Lung (tissue), 12 donors: ENCODE data around the gene GGA3. TPM values are rescaled to one million over a fixed set of nuclear protein-coding genes. Genes with fewer than 3 reads are reported as not detected.

Source experiments
- ATAC-seq: fragments of 200-7000 bp; cut with Tn5 transposase; one replicate; pipeline ENCODE4 v1.9.1; 2020; ENCODE audit warnings: moderate number of reproducible peaks; ENCODE audit not compliant: insufficient read depth, low FRiP score
- DNase-seq, 3 donors: peaks; one replicate each; pipeline ENCODE4 v3.0.0-alpha.2; 2013 to 2017
- H3K27ac ChIP-seq, 2 donors: one replicate each; pipeline ENCODE4 v1.5.1; 2013; ENCODE audit warnings: mild to moderate bottlenecking in 2 of 2, moderate library complexity in 2 of 2, control low read depth in 1 of 2, inconsistent platforms in 1 of 2, low read depth in 1 of 2, low read length in 1 of 2
- H3K27me3 ChIP-seq, 3 donors: one replicate each; pipeline ENCODE4 v1.5.1; 2013; ENCODE audit warnings: low read length in 2 of 3; ENCODE audit not compliant: control insufficient read depth in 3 of 3, insufficient read depth in 3 of 3
- H3K36me3 ChIP-seq, 4 donors: one replicate each; pipeline ENCODE4 v1.5.1; 2013; ENCODE audit warnings: low read length in 4 of 4, mild to moderate bottlenecking in 1 of 4, moderate library complexity in 1 of 4; ENCODE audit not compliant: control insufficient read depth in 4 of 4, insufficient read depth in 4 of 4
- H3K4me1 ChIP-seq, 5 donors: one replicate each; pipeline ENCODE4 v1.5.1; 2013; ENCODE audit warnings: low read length in 5 of 5, mild to moderate bottlenecking in 2 of 5, moderate library complexity in 1 of 5; ENCODE audit not compliant: control insufficient read depth in 5 of 5, insufficient read depth in 5 of 5
- H3K4me3 ChIP-seq: one replicate; pipeline ENCODE4 v1.5.1; 2013; ENCODE audit warnings: mild to moderate bottlenecking, control low read depth, moderate library complexity
- H3K9ac ChIP-seq, 2 donors: one replicate each; pipeline ENCODE4 v1.5.1; 2013; ENCODE audit warnings: low read length in 2 of 2, control low read depth in 1 of 2; ENCODE audit not compliant: insufficient read depth in 1 of 2
- H3K9me3 ChIP-seq, 4 donors: one replicate each; pipeline ENCODE4 v1.5.1; 2013; ENCODE audit warnings: low read length in 3 of 4, mild to moderate bottlenecking in 1 of 4, moderate library complexity in 1 of 4; ENCODE audit not compliant: control insufficient read depth in 4 of 4, insufficient read depth in 3 of 4
- CTCF ChIP-seq: IDR thresholded peaks from 2 replicates; pipeline ENCODE4 v1.5.1; 2012; ENCODE audit warnings: mild to moderate bottlenecking; ENCODE audit errors: control extremely low read depth, extremely low read depth
- WGBS, 2 donors: extraction: QIAGEN DNeasy Blood & Tissue Kit; methylation state at CpG; one replicate each; pipeline ENCODE4 v1.1.7; 2013; 5-methylcytosine and 5-hydroxymethylcytosine counted together
- polyA plus RNA-seq, 2 donors: library from polyadenylated mRNA; stranded (reverse); fragments of 200-250 nt; gene quantifications; one replicate each; pipeline ENCODE4 v1.2.1, GENCODE V29; 2013
- total RNA-seq, 2 donors: library from RNA; depleted of rRNA in 1 of 2; stranded (reverse); fragments of >200 nt in 1 of 2; gene quantifications; one replicate each; pipeline ENCODE4 v1.2.1, GENCODE V29; 2014 to 2021
- donor health status: control.
- donor health status: control.
- donor health status: Bipolar disorder and iron deficiency.
- donor health status: healthy.
- donor health status: DM: yes; HTN: yes; CAD: no.

The GGA3 gene
- total and polyA plus RNA-seq, 4 donors = 22.8 to 42.4 (median 31.1) TPM

GRCh38 chr17:75242461-75243042 lies 18.9 kb downstream of the GGA3 start:
- H3K27ac ChIP-seq = no peak overlapping the region
- no peaks in the 10 kb centered on the region for H3K4me1 ChIP-seq
- no peak overlapping the region for H3K4me3 ChIP-seq
- ATAC-seq (no peak), DNase-seq (no peak)
- H3K9ac ChIP-seq = no peak overlapping the region
- no peaks in the 10 kb centered on the region for H3K9me3 ChIP-seq
- TF ChIP-seq CTCF = no peak
- H3K27me3 ChIP-seq = no peaks in the 10 kb centered on the region
- H3K36me3 ChIP-seq = peaks cover 13 to 85% (median 45%) of the 10 kb centered on the region in 4 donors
- WGBS, 2 donors = 82 to 83% methylated on average over 17 of the region's 17 CpGs

GRCh38 chr17:75241996-75242460 lies 19.4 kb downstream of the GGA3 start:
- no peak for TF ChIP-seq CTCF
- Histone ChIP-seq H3K9me3 (no peaks in the 10 kb centered on the region), H3K4me1 (no peaks in the 10 kb centered on the region), H3K36me3 (peaks cover 13 to 90% (median 48%) of the 10 kb centered on the region in 4 donors), H3K27me3 (no peaks in the 10 kb centered on the region), H3K9ac (no peak overlapping the region), H3K27ac (no peak overlapping the region), H3K4me3 (no peak overlapping the region)
- ATAC-seq (no peak), DNase-seq (no peak)
- 81 to 86% methylated on average over 15 of the region's 15 CpGs for WGBS, 2 donors

GRCh38 chr17:75241502-75241901 lies 19.9 kb downstream of the GGA3 start:
- no peak overlapping the region for H3K27ac ChIP-seq
- H3K9ac ChIP-seq = no peak overlapping the region
- 93 to 95% methylated on average over 9 of the region's 9 CpGs for WGBS, 2 donors

More at GRCh38 chr17:75241502-75241901, 19.9 kb downstream of the GGA3 start:
- ATAC-seq (no peak), DNase-seq (no peak)
- no peaks in the 10 kb centered on the region for H3K9me3 ChIP-seq
- H3K4me3 ChIP-seq = no peak overlapping the region
- H3K27me3 ChIP-seq = no peaks in the 10 kb centered on the region
- TF ChIP-seq CTCF = no peak
- H3K36me3 ChIP-seq = peaks cover 17 to 94% (median 53%) of the 10 kb centered on the region in 4 donors
- no peaks in the 10 kb centered on the region for H3K4me1 ChIP-seq
